Measurements from ENCODE around the gene NOS1AP.

DNA sequence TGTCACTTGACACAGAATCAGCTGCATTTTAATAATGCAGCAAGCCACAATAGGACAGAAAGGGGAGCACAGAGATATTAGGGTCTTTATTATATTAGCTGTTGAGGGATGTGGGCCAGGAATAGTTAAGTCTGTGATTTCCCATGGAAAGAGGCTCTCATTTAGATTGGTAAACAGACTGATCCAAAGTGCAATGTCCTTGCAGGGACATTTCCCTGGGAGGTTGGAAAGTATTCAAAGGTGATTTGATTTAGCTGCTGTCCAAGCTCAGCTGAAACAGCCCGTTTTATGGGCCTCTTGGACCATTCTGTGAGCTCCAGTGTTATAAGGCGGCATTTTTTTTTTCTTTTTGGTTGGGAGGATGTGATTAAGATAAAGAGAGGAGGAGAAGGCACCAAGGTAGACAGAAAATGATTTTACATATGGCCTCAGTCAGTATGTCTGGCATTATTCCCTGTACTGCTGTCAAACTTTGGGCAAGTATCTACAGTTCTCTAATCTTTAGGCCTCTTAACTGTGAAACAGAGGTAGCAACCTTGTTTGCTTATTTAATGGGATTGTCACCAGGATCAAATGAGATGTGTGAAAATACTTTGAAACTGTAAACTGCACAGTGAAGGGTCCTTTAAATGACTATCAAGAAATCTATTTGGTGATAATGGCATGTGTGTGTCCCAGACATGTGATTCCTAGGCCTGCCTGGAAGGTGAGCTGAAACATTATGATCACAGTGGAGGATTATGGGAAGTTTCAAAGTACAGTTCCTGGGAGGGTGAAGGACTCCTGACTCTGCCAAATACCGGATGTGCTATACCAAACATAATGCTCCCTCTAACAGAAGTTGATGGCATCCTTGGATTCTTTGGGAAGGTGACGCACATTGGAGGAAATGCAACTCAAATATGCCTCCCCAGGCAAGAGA, 62.2 kb downstream of the NOS1AP start:
- no peak for TF ChIP-seq TCF7 (CRISPR knock-in tag; IDR thresholded peaks at IDR 0.05; ENCODE audit: low read depth)
- TF ChIP-seq, protein P1, sequence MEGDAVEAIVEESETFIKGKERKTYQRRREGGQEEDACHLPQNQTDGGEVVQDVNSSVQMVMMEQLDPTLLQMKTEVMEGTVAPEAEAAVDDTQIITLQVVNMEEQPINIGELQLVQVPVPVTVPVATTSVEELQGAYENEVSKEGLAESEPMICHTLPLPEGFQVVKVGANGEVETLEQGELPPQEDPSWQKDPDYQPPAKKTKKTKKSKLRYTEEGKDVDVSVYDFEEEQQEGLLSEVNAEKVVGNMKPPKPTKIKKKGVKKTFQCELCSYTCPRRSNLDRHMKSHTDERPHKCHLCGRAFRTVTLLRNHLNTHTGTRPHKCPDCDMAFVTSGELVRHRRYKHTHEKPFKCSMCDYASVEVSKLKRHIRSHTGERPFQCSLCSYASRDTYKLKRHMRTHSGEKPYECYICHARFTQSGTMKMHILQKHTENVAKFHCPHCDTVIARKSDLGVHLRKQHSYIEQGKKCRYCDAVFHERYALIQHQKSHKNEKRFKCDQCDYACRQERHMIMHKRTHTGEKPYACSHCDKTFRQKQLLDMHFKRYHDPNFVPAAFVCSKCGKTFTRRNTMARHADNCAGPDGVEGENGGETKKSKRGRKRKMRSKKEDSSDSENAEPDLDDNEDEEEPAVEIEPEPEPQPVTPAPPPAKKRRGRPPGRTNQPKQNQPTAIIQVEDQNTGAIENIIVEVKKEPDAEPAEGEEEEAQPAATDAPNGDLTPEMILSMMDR (IDR thresholded peaks at IDR 0.05), result no peak
- TF ChIP-seq, protein P2, sequence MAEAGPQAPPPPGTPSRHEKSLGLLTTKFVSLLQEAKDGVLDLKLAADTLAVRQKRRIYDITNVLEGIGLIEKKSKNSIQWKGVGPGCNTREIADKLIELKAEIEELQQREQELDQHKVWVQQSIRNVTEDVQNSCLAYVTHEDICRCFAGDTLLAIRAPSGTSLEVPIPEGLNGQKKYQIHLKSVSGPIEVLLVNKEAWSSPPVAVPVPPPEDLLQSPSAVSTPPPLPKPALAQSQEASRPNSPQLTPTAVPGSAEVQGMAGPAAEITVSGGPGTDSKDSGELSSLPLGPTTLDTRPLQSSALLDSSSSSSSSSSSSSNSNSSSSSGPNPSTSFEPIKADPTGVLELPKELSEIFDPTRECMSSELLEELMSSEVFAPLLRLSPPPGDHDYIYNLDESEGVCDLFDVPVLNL (CRISPR knock-in tag; IDR thresholded peaks at IDR 0.05; ENCODE audit: borderline replicate concordance, low read depth), result no peak
- no peak for TF ChIP-seq ESRRA (CRISPR knock-in tag; IDR thresholded peaks at IDR 0.05; ENCODE audit: borderline replicate concordance)

All from WTC11 (cell line).